ENCODE measurements around the gene TOX2. TPM values are rescaled to one million over a fixed set of nuclear protein-coding genes. Genes with fewer than 3 reads are reported as not detected.

Gene TOX2
- total RNA-seq, 6 experiments from 2014 or later, result 1.5 to 5.0 (median 2.2) TPM

DNA sequence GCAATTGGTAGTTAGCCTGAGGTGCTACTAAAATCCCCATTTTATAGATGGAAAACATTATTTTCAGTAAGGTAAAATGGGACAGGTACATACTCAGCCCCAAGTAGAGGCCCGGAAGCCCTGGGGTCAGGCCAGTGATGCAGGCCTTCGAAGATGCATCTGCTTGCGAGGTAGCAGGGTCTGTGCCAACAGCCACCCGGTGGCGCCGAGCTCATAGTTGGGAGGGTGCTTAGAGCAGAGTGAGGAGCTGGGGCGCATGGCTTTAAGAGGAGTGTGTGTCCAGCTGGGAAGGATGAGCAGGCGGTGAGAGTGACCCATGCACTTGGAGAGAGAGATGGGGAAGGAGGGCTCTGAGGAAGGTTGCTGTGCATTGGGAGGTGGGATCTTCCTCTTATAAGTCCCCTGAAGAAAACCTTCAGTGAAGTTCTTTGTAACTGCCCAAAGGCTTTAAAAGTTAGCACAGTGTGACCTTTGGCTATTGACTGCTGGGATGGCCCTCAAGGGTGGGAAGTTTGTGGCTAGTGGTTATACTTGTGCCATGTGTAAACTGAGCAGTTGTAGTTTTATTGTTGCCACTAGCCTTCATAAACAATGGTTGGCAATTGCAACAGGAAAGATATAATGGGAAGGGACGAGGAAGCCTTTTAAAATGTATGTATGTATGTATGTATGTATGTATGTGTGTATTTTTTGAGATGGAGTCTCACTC, 71.1 kb downstream of the TOX2 start:
- no peak overlapping the region for H3K4me3 ChIP-seq
- ATAC-seq (no peak), DNase-seq (no peak)
- no peaks in the 10 kb centered on the region for H3K9me3 ChIP-seq
- H3K36me3 ChIP-seq, result no peaks in the 10 kb centered on the region
- no peak overlapping the region for H3K27ac ChIP-seq
- 84% methylated on average over 9 of the region's 9 CpGs for WGBS (ENCODE audit: insufficient coverage, low coverage, low lambda C conversion rate, missing lambda C conversion rate)
- no peaks in the 10 kb centered on the region for H3K27me3 ChIP-seq
- H3K4me1 ChIP-seq, result no peaks in the 10 kb centered on the region
- intact Hi-C loops (cut with DNase I), result no loop called here
- TF ChIP-seq, protein P1, sequence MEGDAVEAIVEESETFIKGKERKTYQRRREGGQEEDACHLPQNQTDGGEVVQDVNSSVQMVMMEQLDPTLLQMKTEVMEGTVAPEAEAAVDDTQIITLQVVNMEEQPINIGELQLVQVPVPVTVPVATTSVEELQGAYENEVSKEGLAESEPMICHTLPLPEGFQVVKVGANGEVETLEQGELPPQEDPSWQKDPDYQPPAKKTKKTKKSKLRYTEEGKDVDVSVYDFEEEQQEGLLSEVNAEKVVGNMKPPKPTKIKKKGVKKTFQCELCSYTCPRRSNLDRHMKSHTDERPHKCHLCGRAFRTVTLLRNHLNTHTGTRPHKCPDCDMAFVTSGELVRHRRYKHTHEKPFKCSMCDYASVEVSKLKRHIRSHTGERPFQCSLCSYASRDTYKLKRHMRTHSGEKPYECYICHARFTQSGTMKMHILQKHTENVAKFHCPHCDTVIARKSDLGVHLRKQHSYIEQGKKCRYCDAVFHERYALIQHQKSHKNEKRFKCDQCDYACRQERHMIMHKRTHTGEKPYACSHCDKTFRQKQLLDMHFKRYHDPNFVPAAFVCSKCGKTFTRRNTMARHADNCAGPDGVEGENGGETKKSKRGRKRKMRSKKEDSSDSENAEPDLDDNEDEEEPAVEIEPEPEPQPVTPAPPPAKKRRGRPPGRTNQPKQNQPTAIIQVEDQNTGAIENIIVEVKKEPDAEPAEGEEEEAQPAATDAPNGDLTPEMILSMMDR (IDR thresholded peaks at IDR 0.05), result no peak
- TF ChIP-seq POLR2A (IDR thresholded peaks at IDR 0.05), result no peak

DNA sequence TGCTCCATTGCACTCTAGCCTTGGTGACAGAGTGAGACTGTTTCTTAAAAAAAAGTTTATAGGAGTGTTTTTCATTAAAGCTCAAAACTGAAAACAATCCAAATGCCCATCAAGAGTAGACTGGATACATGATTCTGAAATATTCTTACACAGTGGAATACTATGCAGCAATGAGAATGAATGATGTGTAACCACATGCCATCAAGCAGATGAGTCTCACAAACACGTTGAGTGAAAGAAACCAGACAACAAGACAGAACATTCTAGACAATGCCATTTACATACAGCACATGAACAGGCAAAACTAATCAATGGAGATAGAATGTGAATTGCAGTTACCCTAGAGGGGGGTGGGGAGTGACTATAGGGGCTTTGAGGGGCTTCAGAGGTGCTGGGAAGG, 72.4 kb downstream of the TOX2 start:
- WGBS (ENCODE audit: insufficient coverage, low coverage, low lambda C conversion rate, missing lambda C conversion rate), result 67% methylated on average over 1 of the region's 1 CpG

DNA sequence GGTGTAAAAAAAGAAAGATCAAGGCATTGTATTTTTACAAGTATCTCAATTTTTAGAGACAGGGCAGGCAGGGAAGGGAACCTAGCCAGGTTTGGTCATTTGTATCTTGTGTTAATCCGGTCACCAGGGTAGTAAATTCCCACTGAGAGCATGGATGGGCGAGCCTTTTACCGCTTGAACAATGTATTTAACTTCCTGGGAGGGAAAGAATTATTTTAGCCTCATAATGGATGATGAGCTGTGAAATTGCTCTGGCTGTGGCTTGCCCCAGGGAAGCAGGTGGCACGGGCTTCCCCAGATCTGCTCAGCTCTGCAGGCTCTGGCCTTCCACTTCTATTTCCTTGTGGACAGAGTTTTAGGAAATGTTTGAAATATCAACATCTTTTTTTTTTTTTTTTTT, 72.9 kb downstream of the TOX2 start:
- WGBS (ENCODE audit: insufficient coverage, low coverage, low lambda C conversion rate, missing lambda C conversion rate), result 74% methylated on average over 4 of the region's 4 CpGs
- Histone ChIP-seq H3K27me3 (no peaks in the 10 kb centered on the region), H3K36me3 (no peaks in the 10 kb centered on the region), H3K4me1 (no peaks in the 10 kb centered on the region), H3K9me3 (no peaks in the 10 kb centered on the region), H3K4me3 (no peak overlapping the region), H3K27ac (no peak overlapping the region)
- no peak for TF ChIP-seq POLR2A (IDR thresholded peaks at IDR 0.05)
- TF ChIP-seq, protein P1 (IDR thresholded peaks at IDR 0.05), result no peak
- intact Hi-C loops (cut with DNase I), result no loop called here
- no peak for DNase-seq
- no peak for ATAC-seq

More for the DNA sequence above, 72.4 kb downstream of the TOX2 start:
- Histone ChIP-seq H3K9me3 (no peaks in the 10 kb centered on the region), H3K27ac (no peak overlapping the region), H3K36me3 (no peaks in the 10 kb centered on the region), H3K4me1 (no peaks in the 10 kb centered on the region), H3K4me3 (no peak overlapping the region), H3K27me3 (no peaks in the 10 kb centered on the region)
- TF ChIP-seq, protein P1 (IDR thresholded peaks at IDR 0.05), result no peak
- TF ChIP-seq POLR2A (IDR thresholded peaks at IDR 0.05), result no peak
- intact Hi-C loops (cut with DNase I), result no loop called here
- no peak for DNase-seq
- no peak for ATAC-seq

DNA sequence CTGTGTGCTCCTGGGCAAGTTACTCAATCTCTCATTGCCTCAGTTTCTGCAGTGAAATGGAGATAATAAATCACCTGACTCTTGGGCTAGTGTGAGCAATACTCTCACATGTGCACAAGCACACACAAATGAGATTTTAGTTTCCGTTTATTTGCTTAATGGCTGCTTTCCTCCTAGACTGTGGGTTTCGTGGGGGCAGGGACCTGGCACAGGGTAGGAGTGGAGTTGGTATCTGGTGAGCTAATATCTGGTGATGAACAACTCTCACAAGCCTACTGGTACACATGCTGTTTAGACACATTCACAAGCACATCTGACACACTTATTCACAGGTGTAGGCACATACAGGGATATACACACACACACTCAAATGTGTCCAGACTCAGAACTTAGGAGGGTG, 73.8 kb downstream of the TOX2 start:
- TF ChIP-seq POLR2A (IDR thresholded peaks at IDR 0.05), result no peak
- TF ChIP-seq, protein P1 (IDR thresholded peaks at IDR 0.05), result no peak
- intact Hi-C loops (cut with DNase I), result no loop called here
- no peaks in the 10 kb centered on the region for H3K9me3 ChIP-seq
- no peak overlapping the region for H3K4me3 ChIP-seq
- no peaks in the 10 kb centered on the region for H3K27me3 ChIP-seq
- no peak overlapping the region for H3K27ac ChIP-seq
- WGBS (ENCODE audit: insufficient coverage, low coverage, low lambda C conversion rate, missing lambda C conversion rate), result 86% methylated on average over 1 of the region's 2 CpGs
- no peaks in the 10 kb centered on the region for H3K36me3 ChIP-seq
- ATAC-seq (no peak), DNase-seq (no peak)
- H3K4me1 ChIP-seq, result no peaks in the 10 kb centered on the region
